Chondrocyte (in vitro differentiated cells): ENCODE measurements around the gene MCM10. TPM values are rescaled to one million over a fixed set of nuclear protein-coding genes. Genes with fewer than 3 reads are reported as not detected.

Experiments used
- DNase-seq: peaks from one replicate; pipeline ENCODE4 v3.0.0; 2021; ENCODE audit warnings: mixed read lengths, low spot score
- H3K27ac Mint-ChIP-seq: one replicate; pipeline ENCODE4 v1.8.0; 2021; ENCODE audit warnings: mild to moderate bottlenecking, moderate library complexity, mixed read lengths; ENCODE audit not compliant: unreplicated experiment
- H3K27me3 Mint-ChIP-seq: 2 replicates; pipeline ENCODE4 v1.8.0; 2021; ENCODE audit warnings: low read depth, mixed read lengths
- H3K36me3 Mint-ChIP-seq: 2 replicates; pipeline ENCODE4 v1.8.0; 2021; ENCODE audit warnings: low read depth, mixed read lengths
- H3K4me1 Mint-ChIP-seq: 2 replicates; pipeline ENCODE4 v1.8.0; 2021; ENCODE audit warnings: low read depth, mild to moderate bottlenecking, mixed read lengths
- H3K4me3 Mint-ChIP-seq: one replicate; pipeline ENCODE4 v1.8.0; 2021; ENCODE audit warnings: mild to moderate bottlenecking, moderate library complexity, mixed read lengths; ENCODE audit not compliant: unreplicated experiment
- H3K9me3 Mint-ChIP-seq: 2 replicates; pipeline ENCODE4 v1.8.0; 2021; ENCODE audit warnings: low read depth, mixed read lengths
- CTCF ChIP-seq: fragments of 200-600 bp; sonication (generic); IDR thresholded peaks from 2 replicates; pipeline ENCODE4 v1.5.0; 2021; ENCODE audit warnings: antibody characterized with exemption, mild to moderate bottlenecking, moderate library complexity
- total RNA-seq: library from RNA; stranded (reverse); gene quantifications from 3 replicates; pipeline ENCODE4 v1.2.1, GENCODE V29; 2021

MCM10 gene
- total RNA-seq, 1 donor from 2014 or later = 2.2 TPM

- no peak for DNase-seq
- Mint-ChIP-seq H3K36me3 (no peaks in the 10 kb centered on the region), H3K4me3 (no peak overlapping the region), H3K9me3 (peaks cover 3% of the 10 kb centered on the region), H3K27me3 (no peaks in the 10 kb centered on the region), H3K4me1 (peaks cover 16% of the 10 kb centered on the region), H3K27ac (no peak overlapping the region)
- TF ChIP-seq CTCF = no peak
Observed at GRCh38 chr10:13223241-13223640, 61.9 kb downstream of the MCM10 start.

- Mint-ChIP-seq H3K27ac (no peak overlapping the region), H3K36me3 (no peaks in the 10 kb centered on the region)
Observed at GRCh38 chr10:13224210-13224995, 63.0 kb downstream of the MCM10 start.

GRCh38 chr10:13225601-13226000 is 64.2 kb downstream of the MCM10 start:
- TF ChIP-seq CTCF = no peak
- no peak overlapping the region for H3K4me3 Mint-ChIP-seq
- no peak overlapping the region for H3K27ac Mint-ChIP-seq
- H3K9me3 Mint-ChIP-seq = no peaks in the 10 kb centered on the region
- DNase-seq = no peak
- peaks cover 8% of the 10 kb centered on the region for H3K4me1 Mint-ChIP-seq
- H3K27me3 Mint-ChIP-seq = peaks cover 3% of the 10 kb centered on the region
- H3K36me3 Mint-ChIP-seq = no peaks in the 10 kb centered on the region

More at GRCh38 chr10:13224210-13224995, 63.0 kb downstream of the MCM10 start:
- H3K9me3 Mint-ChIP-seq = peaks cover under 1% of the 10 kb centered on the region
- peaks cover 15% of the 10 kb centered on the region for H3K4me1 Mint-ChIP-seq
- DNase-seq = no peak
- H3K4me3 Mint-ChIP-seq = no peak overlapping the region
- H3K27me3 Mint-ChIP-seq = peaks cover 1% of the 10 kb centered on the region
- TF ChIP-seq CTCF = no peak

- Mint-ChIP-seq H3K4me1 (peaks cover 8% of the 10 kb centered on the region), H3K4me3 (no peak overlapping the region), H3K36me3 (no peaks in the 10 kb centered on the region), H3K27me3 (peaks cover 3% of the 10 kb centered on the region), H3K27ac (no peak overlapping the region), H3K9me3 (no peaks in the 10 kb centered on the region)
- no peak for TF ChIP-seq CTCF
- DNase-seq = no peak
Observed at GRCh38 chr10:13227031-13227430, 65.7 kb downstream of the MCM10 start.

GRCh38 chr10:13231190-13231589 is 69.8 kb downstream of the MCM10 start:
- no peak overlapping the region for H3K4me3 Mint-ChIP-seq
- no peak for DNase-seq
- no peak overlapping the region for H3K27ac Mint-ChIP-seq
- no peaks in the 10 kb centered on the region for H3K9me3 Mint-ChIP-seq
- H3K4me1 Mint-ChIP-seq = peaks cover 8% of the 10 kb centered on the region
- no peak for TF ChIP-seq CTCF
- no peaks in the 10 kb centered on the region for H3K36me3 Mint-ChIP-seq
- peaks cover 3% of the 10 kb centered on the region for H3K27me3 Mint-ChIP-seq
